GM23248 (cell line): Measurements from ENCODE around the gene WFS1.

Experiments
- EZH2 ChIP-seq: fragments of 200-600 bp; sonication (generic); IDR thresholded peaks from 2 replicates; pipeline ENCODE4 v1.6.1; 2018; ENCODE audit warnings: antibody characterized with exemption, mild to moderate bottlenecking; ENCODE audit not compliant: insufficient read depth, poor library complexity, severe bottlenecking
- EZH2phosphoT487 ChIP-seq: fragments of 200-600 bp; sonication (generic); IDR thresholded peaks from 2 replicates; pipeline ENCODE4 v1.6.1; 2018; ENCODE audit warnings: antibody characterized with exemption, moderate library complexity, mild to moderate bottlenecking, low read depth; ENCODE audit not compliant: insufficient read depth

- no peak for TF ChIP-seq EZH2
- TF ChIP-seq EZH2phosphoT487: no peak
These were observed 37.6 kb downstream of the WFS1 start for GRCh38 chr4:6307230-6307629.
